ENCODE results near the gene TMEM207.

TMEM207 gene

DNA sequence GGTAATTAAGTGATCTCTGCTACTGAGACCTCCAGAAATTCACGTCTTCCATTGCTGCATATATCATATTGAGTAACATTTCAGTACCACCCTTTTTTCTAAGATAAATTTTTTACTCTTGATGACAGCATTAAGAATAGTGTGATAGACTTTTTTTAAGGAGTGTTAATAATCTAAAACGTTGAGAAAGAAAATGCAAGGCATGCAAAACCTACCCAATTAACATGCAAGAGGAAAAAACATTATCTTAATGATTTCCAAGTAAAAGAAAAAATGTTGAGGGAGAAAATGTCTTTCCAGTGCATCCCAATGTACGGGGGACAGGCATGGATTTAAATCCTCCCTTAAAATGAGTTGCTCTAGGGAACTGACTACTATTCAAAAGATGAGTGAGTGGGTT, 61.0 kb downstream of the TMEM207 start:
- H3K4me3 ChIP-seq (ENCODE audit: low read depth, low read length), result no peak overlapping the region
- DNase-seq (ENCODE audit: low read depth, low spot score), result no peak
- TF ChIP-seq CTCF (IDR thresholded peaks at IDR 0.05; ENCODE audit: insufficient read depth, low read length, missing control alignments), result no peak
- CTCF ChIA-PET, result interaction anchor here (2.3 kb wide), 1 partner anchor 163 kb away, joined by 9 read pairs; no protein-coding TSS in a partner anchor
- POLR2A ChIA-PET, result no interaction called here

- POLR2A ChIA-PET, result no interaction called here
- CTCF ChIA-PET, result interaction anchor here (1.3 to 2.3 kb wide), 4 partner anchors 36 to 421 kb away, joined by 3 to 14 read pairs (median 8); partner anchors contain the start of gene CLDN1
- no peak within 1 kb of the TSS for H3K4me3 ChIP-seq (ENCODE audit: low read depth, low read length)
- no peak for DNase-seq (ENCODE audit: low read depth, low spot score)
- TF ChIP-seq CTCF (IDR thresholded peaks at IDR 0.05; ENCODE audit: insufficient read depth, low read length, missing control alignments), result no peak
Measured at GRCh38 chr3:190387578-190388213, 62.0 kb downstream of the TMEM207 start, which contains the start of gene CLDN16. Gene CLDN16 (plus strand): TSS chr3:190388163. CDS start chr3:190388330, 167 bp downstream.

GRCh38 chr3:190385731-190386688, 63.7 kb downstream of the TMEM207 start:
- CTCF ChIA-PET, result interaction anchor here (0.8 to 2.1 kb wide), 9 partner anchors 16 to 265 kb away, joined by 3 to 14 read pairs (median 4); partner anchors contain the start of gene CLDN1
- POLR2A ChIA-PET, result no interaction called here
- DNase-seq (ENCODE audit: low read depth, low spot score), result peak; percentile 88
- peak overlapping the region; percentile 29 for H3K4me3 ChIP-seq (ENCODE audit: low read depth, low read length)
- no peak for TF ChIP-seq CTCF (IDR thresholded peaks at IDR 0.05; ENCODE audit: insufficient read depth, low read length, missing control alignments)

DNA sequence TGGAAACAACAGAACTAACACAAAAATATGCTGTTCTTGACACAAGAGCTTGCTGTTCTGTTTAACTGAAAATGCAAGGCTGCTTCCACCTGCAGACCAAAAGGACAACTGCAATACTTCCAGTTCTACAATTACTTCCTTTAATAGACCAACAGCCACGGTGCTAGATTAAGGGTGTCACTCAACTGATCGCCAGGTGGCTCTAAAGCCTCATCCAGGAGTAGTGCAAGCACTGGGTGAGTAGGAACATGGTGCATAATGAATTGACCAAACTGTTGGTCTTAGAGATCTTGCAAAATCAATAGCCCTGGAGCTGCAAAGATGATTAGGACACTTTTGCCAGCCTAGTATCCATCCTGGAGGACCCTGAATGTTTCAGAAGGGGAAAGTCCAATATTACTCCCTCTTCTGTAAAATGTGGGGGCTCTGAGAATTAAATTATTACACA, 65.4 kb downstream of the TMEM207 start:
- CTCF ChIA-PET, result interaction anchor here (0.6 to 3.0 kb wide), 16 partner anchors 9 to 427 kb away, joined by 3 to 41 read pairs (median 4); partner anchors contain the start of gene CLDN1
- no peak for DNase-seq (ENCODE audit: low read depth, low spot score)
- POLR2A ChIA-PET, result no interaction called here
- peak; percentile 43 for TF ChIP-seq CTCF (IDR thresholded peaks at IDR 0.05; ENCODE audit: insufficient read depth, low read length, missing control alignments)
- no peak overlapping the region for H3K4me3 ChIP-seq (ENCODE audit: low read depth, low read length)

GRCh38 chr3:190382082-190382481, 67.6 kb downstream of the TMEM207 start:
- peak; percentile 42 for DNase-seq (ENCODE audit: low read depth, low spot score)
- ChIA-PET POLR2A (no interaction called here), CTCF (no interaction called here)
- no peak overlapping the region for H3K4me3 ChIP-seq (ENCODE audit: low read depth, low read length)
- no peak for TF ChIP-seq CTCF (IDR thresholded peaks at IDR 0.05; ENCODE audit: insufficient read depth, low read length, missing control alignments)

DNA sequence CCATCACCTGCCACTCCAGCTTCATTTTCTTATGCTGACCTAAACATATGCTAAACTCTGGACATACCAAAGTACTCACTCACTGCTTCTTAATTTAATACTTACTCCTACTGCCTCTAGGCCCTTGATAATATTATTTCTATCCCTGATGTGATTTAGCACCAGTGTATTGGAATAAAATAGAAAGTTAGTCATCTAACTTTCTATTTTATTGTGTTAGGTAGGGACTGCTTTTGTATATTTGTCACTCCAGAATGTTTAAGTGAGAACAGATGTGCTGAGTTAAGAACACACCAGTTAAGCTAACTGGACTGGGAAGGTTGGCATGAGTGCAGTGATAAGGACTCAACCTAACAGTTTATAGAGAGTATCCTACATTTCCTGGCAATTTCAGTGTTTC, 68.3 kb downstream of the TMEM207 start:
- TF ChIP-seq CTCF (IDR thresholded peaks at IDR 0.05; ENCODE audit: insufficient read depth, low read length, missing control alignments), result no peak
- no peak for DNase-seq (ENCODE audit: low read depth, low spot score)
- ChIA-PET POLR2A (no interaction called here), CTCF (no interaction called here)
- no peak overlapping the region for H3K4me3 ChIP-seq (ENCODE audit: low read depth, low read length)
